ENCODE measurements around the gene OSBPL2. TPM values are rescaled to one million over a fixed set of nuclear protein-coding genes. Genes with fewer than 3 reads are reported as not detected.

OSBPL2 gene
- total and polyA plus RNA-seq, 9 of the 15 experiments (the other 6 are each of a cell fraction or from before 2014, with no cell fraction given) = 2.5 to 25.6 (median 14.1) TPM

- peaks cover 0 to 13% of the 10 kb centered on the region in 2 experiments; a peak in 2 of 5 replicates for H3K27me3 ChIP-seq (ENCODE audit: control insufficient read depth in 2 of 2, insufficient read depth in 2 of 2, low read length in 2 of 2)
- H3K27ac ChIP-seq (ENCODE audit: extremely low read depth, low read depth, low read length) = no peak overlapping the region
- no peaks in the 10 kb centered on the region for H3K36me3 ChIP-seq (ENCODE audit: control insufficient read depth, insufficient read depth, low read length)
- no peak for ATAC-seq
- H2AFZ ChIP-seq (ENCODE audit: low read depth, low read length) = no peak overlapping the region
- H3K4me3 ChIP-seq = no peak overlapping the region
- 0 out of 4 replicates have a peak overlapping the region, but pooled peaks of 1 of the 2 experiments have one; percentile 8 for H3K9ac ChIP-seq (ENCODE audit: insufficient read depth in 1 of 2, low read depth in 2 of 2, low read length in 2 of 2)
- no peak for DNase-seq (ENCODE audit: extremely low read depth in 1 of 4, low spot score in 3 of 4)
- no peak overlapping the region for H3K4me2 ChIP-seq (ENCODE audit: insufficient read depth, low read length)
- ChIA-PET CTCF (ENCODE audit: low intra/inter-chr PET ratio) (no interaction called here), POLR2A (no interaction called here)
- no peaks in the 10 kb centered on the region for H4K20me1 ChIP-seq (replicated peaks; ENCODE audit: control insufficient read depth, insufficient read depth, low read length)
- peaks cover 7% of the 10 kb centered on the region; the same call in 1 of the 2 replicates for H3K9me3 ChIP-seq (replicated peaks; ENCODE audit: control insufficient read depth, insufficient read depth, low read depth, low read length)
- in situ Hi-C loops (cut with MboI) = no loop called here
- no peaks in the 10 kb centered on the region for H3K79me2 ChIP-seq (ENCODE audit: control insufficient read depth, insufficient read depth, low read length)
- no peak for FAIRE-seq
- peaks cover 5 to 39% of the 10 kb centered on the region in 2 experiments; a peak in 4 of 5 replicates for H3K4me1 ChIP-seq (replicated peaks in 1 of 2; ENCODE audit: control insufficient read depth in 2 of 2, insufficient read depth in 2 of 2, low read length in 2 of 2)
- BruUV-seq (replicated peaks) = no TSS peak
- intact Hi-C loops (cut with micrococcal nuclease) = no loop called here
- WGBS (ENCODE audit: insufficient coverage, low coverage, missing lambda C conversion rate) = 8% methylated on average over 6 of the region's 6 CpGs
- TF ChIP-seq LARP7 (IDR thresholded peaks at IDR 0.05) = no peak
- H3K9me1 ChIP-seq (ENCODE audit: control insufficient read depth, insufficient read depth, low read length) = peaks cover 2% of the 10 kb centered on the region
Measured at GRCh38 chr20:62231292-62231691, 7.0 kb upstream of the OSBPL2 start.

GRCh38 chr20:62232194-62232593, 6.1 kb upstream of the OSBPL2 start:
- H4K20me1 ChIP-seq (replicated peaks; ENCODE audit: control insufficient read depth, insufficient read depth, low read length) = no peaks in the 10 kb centered on the region
- H2AFZ ChIP-seq (ENCODE audit: low read depth, low read length) = no peak overlapping the region
- H3K79me2 ChIP-seq (ENCODE audit: control insufficient read depth, insufficient read depth, low read length) = no peaks in the 10 kb centered on the region
- no peak overlapping the region for H3K27ac ChIP-seq (ENCODE audit: extremely low read depth, low read depth, low read length)
- BruUV-seq (replicated peaks) = no TSS peak
- peaks cover 7% of the 10 kb centered on the region; the same call in 1 of the 2 replicates for H3K9me3 ChIP-seq (replicated peaks; ENCODE audit: control insufficient read depth, insufficient read depth, low read depth, low read length)
- H3K4me1 ChIP-seq (replicated peaks in 1 of 2; ENCODE audit: control insufficient read depth in 2 of 2, insufficient read depth in 2 of 2, low read length in 2 of 2) = peaks cover 5 to 47% of the 10 kb centered on the region in 2 experiments; a peak in 4 of 5 replicates
- H3K4me2 ChIP-seq (ENCODE audit: insufficient read depth, low read length) = no peak overlapping the region
- ATAC-seq (no peak), FAIRE-seq (no peak), DNase-seq (ENCODE audit: extremely low read depth in 1 of 4, low spot score in 3 of 4) (no peak)
- H3K9ac ChIP-seq (ENCODE audit: insufficient read depth in 1 of 2, low read depth in 2 of 2, low read length in 2 of 2) = no peak overlapping the region
- ChIA-PET CTCF (ENCODE audit: low intra/inter-chr PET ratio) (no interaction called here), POLR2A (no interaction called here)
- intact Hi-C loops (cut with micrococcal nuclease) = no loop called here
- H3K4me3 ChIP-seq = no peak overlapping the region
- 14% methylated on average over 7 of the region's 7 CpGs for WGBS (ENCODE audit: insufficient coverage, low coverage, missing lambda C conversion rate)
- H3K27me3 ChIP-seq (ENCODE audit: control insufficient read depth in 2 of 2, insufficient read depth in 2 of 2, low read length in 2 of 2) = peaks cover 0 to 6% of the 10 kb centered on the region in 2 experiments; a peak in 1 of 5 replicates
- in situ Hi-C loops (cut with MboI) = no loop called here
- no peaks in the 10 kb centered on the region for H3K36me3 ChIP-seq (ENCODE audit: control insufficient read depth, insufficient read depth, low read length)
- H3K9me1 ChIP-seq (ENCODE audit: control insufficient read depth, insufficient read depth, low read length) = peaks cover 3% of the 10 kb centered on the region
- no peak for TF ChIP-seq RCOR1 (IDR thresholded peaks at IDR 0.05; ENCODE audit: borderline replicate concordance in 1 of 2, low read depth in 2 of 2, low read length in 2 of 2)
- TF ChIP-seq FOXP4 (CRISPR knock-in tag; IDR thresholded peaks at IDR 0.05; ENCODE audit: borderline replicate concordance) = no peak
- no peak for TF ChIP-seq CLOCK (CRISPR knock-in tag; IDR thresholded peaks at IDR 0.05; ENCODE audit: borderline replicate concordance)
- no peak for TF ChIP-seq GABPB2 (CRISPR knock-in tag; conservative IDR thresholded peaks at IDR 0.05)
- no peak for TF ChIP-seq SIN3A (IDR thresholded peaks at IDR 0.05; ENCODE audit: borderline replicate concordance in 2 of 2, control insufficient read depth in 1 of 2, low read depth in 2 of 2, low read length in 2 of 2)
- TF ChIP-seq EZH2 (IDR thresholded peaks at IDR 0.05; ENCODE audit: borderline replicate concordance, low read depth, low read length) = no peak

Measured in K562 (cell line).